ENCODE results near the gene PKN1. TPM values are rescaled to one million over a fixed set of nuclear protein-coding genes. Genes with fewer than 3 reads are reported as not detected.
A peak's percentile ranks its signal among the peaks of the same experiment; 100 is the strongest.

PKN1 gene
- total and polyA plus RNA-seq, 2 of the 13 experiments (the other 11 are each of a cell fraction or from before 2014, with no cell fraction given) = 45.7 to 54.5 TPM

- TF ChIP-seq ZNF788 (CRISPR knock-in tag; IDR thresholded peaks at IDR 0.05; ENCODE audit: borderline replicate concordance) = no peak
- TF ChIP-seq TARDBP (CRISPR knock-in tag; IDR thresholded peaks at IDR 0.05) = 0 out of 2 replicates have a peak, but pooled peaks have one; percentile 43
- peak; percentile 88 for TF ChIP-seq CTCF (CRISPR knock-in tag; IDR thresholded peaks at IDR 0.05)
- TF ChIP-seq ZFX (CRISPR knock-in tag; IDR thresholded peaks at IDR 0.05; ENCODE audit: low read depth) = peak; percentile 84
- TF ChIP-seq ZNF605 (CRISPR knock-in tag; IDR thresholded peaks at IDR 0.05) = 0 out of 2 replicates have a peak, but pooled peaks have one; percentile 57
- 0 out of 2 replicates have a peak, but pooled peaks have one; percentile 26 for TF ChIP-seq DMAP1 (CRISPR knock-in tag; IDR thresholded peaks at IDR 0.05)
- peak; percentile 48 for TF ChIP-seq TEAD3 (CRISPR knock-in tag; optimal IDR thresholded peaks at IDR 0.05; ENCODE audit: borderline replicate concordance)
- no peak for TF ChIP-seq ZNF883 (CRISPR knock-in tag; IDR thresholded peaks at IDR 0.05; ENCODE audit: not compliant biosample characterization)
- TF ChIP-seq HES4 (CRISPR knock-in tag; IDR thresholded peaks at IDR 0.05; ENCODE audit: borderline replicate concordance) = 0 out of 2 replicates have a peak, but pooled peaks have one; percentile 30
- peak; percentile 69 for TF ChIP-seq ZNF646 (CRISPR knock-in tag; IDR thresholded peaks at IDR 0.05)
- TF ChIP-seq ZNF552 (CRISPR knock-in tag; IDR thresholded peaks at IDR 0.05; ENCODE audit: borderline replicate concordance) = no peak
- no peak for TF ChIP-seq ATF7 (IDR thresholded peaks at IDR 0.05)
- TF ChIP-seq ATF7 (CRISPR knock-in tag; IDR thresholded peaks at IDR 0.05) = 0 out of 2 replicates have a peak, but pooled peaks have one; percentile 28
- TF ChIP-seq, protein P1, sequence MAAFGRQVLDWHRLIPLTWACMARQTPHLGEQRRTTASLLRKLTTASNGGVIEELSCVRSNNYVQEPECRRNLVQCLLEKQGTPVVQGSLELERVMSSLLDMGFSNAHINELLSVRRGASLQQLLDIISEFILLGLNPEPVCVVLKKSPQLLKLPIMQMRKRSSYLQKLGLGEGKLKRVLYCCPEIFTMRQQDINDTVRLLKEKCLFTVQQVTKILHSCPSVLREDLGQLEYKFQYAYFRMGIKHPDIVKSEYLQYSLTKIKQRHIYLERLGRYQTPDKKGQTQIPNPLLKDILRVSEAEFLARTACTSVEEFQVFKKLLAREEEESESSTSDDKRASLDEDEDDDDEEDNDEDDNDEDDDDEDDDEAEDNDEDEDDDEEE (CRISPR knock-in tag; IDR thresholded peaks at IDR 0.05) = peak; percentile 40; the same call in 1 of the 2 replicates
- TF ChIP-seq, protein P2, sequence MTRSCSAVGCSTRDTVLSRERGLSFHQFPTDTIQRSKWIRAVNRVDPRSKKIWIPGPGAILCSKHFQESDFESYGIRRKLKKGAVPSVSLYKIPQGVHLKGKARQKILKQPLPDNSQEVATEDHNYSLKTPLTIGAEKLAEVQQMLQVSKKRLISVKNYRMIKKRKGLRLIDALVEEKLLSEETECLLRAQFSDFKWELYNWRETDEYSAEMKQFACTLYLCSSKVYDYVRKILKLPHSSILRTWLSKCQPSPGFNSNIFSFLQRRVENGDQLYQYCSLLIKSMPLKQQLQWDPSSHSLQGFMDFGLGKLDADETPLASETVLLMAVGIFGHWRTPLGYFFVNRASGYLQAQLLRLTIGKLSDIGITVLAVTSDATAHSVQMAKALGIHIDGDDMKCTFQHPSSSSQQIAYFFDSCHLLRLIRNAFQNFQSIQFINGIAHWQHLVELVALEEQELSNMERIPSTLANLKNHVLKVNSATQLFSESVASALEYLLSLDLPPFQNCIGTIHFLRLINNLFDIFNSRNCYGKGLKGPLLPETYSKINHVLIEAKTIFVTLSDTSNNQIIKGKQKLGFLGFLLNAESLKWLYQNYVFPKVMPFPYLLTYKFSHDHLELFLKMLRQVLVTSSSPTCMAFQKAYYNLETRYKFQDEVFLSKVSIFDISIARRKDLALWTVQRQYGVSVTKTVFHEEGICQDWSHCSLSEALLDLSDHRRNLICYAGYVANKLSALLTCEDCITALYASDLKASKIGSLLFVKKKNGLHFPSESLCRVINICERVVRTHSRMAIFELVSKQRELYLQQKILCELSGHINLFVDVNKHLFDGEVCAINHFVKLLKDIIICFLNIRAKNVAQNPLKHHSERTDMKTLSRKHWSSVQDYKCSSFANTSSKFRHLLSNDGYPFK (CRISPR knock-in tag; IDR thresholded peaks at IDR 0.05; ENCODE audit: borderline replicate concordance) = no peak
- TF ChIP-seq GZF1 (CRISPR knock-in tag; IDR thresholded peaks at IDR 0.05) = no peak
- peak; percentile 37; the same call in 1 of the 2 replicates for TF ChIP-seq KDM2A (CRISPR knock-in tag; IDR thresholded peaks at IDR 0.05; ENCODE audit: borderline replicate concordance, low read depth)
Observed at GRCh38 chr19:14505488-14506239, 72.6 kb downstream of the PKN1 start (continued).

Data from HepG2 (cell line).